H7 (cell line): ENCODE results near the gene RABGAP1L. TPM values are rescaled to one million over a fixed set of nuclear protein-coding genes. Genes with fewer than 3 reads are reported as not detected.
"Not testable (repeated sequence)": the region's sequence is repeated elsewhere in the genome, so short reads cannot be mapped to it uniquely, and the experiment has no call there.

Source experiments
- DNase-seq: peaks from one replicate; pipeline ENCODE4 v3.0.0; 2012
- H3K27me3 ChIP-seq: 2 replicates; pipeline ENCODE4 v1.6.0; 2011; ENCODE audit warnings: mild to moderate bottlenecking, low read length; ENCODE audit not compliant: control insufficient read depth, insufficient read depth
- H3K36me3 ChIP-seq: replicated peaks from 2 replicates; pipeline ENCODE4 v1.5.1; 2011; ENCODE audit warnings: low read length; ENCODE audit not compliant: control insufficient read depth, insufficient read depth
- H3K4me3 ChIP-seq: 2 replicates; pipeline ENCODE4 v1.5.1; 2011; ENCODE audit warnings: low read depth, mild to moderate bottlenecking, control low read depth, low read length, moderate library complexity; ENCODE audit not compliant: insufficient read depth
- total RNA-seq: library from RNA; depleted of rRNA; stranded (reverse); fragments of >200 nt; shearing (Covaris generic); gene quantifications from 2 replicates; pipeline ENCODE4 v1.2.3, GENCODE V29; 2014

The RABGAP1L gene
- total RNA-seq, 1 experiment from 2014 or later, result 31.9 TPM

DNA sequence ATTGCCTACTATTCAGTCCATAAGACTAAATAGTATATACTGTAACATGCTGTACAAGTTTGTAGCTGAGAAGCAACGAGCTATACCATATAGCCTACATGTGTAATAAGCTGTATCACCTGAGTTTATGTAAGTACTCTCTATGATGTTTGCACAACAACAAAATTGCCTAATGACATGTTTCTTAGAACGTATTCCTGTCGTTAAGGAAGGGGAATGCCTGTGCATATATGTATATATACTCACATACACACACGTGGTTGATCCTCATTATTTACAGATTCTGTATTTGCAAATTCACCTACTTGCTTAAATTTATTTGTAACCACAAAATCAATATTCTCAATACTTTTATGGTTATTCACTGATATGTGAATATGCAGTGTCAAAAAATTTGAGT lies 504.0 kb downstream of the RABGAP1L start:
- no peak for DNase-seq
- Histone ChIP-seq H3K27me3 (no peaks in the 10 kb centered on the region), H3K4me3 (no peak overlapping the region), H3K36me3 (no peaks in the 10 kb centered on the region)

DNA sequence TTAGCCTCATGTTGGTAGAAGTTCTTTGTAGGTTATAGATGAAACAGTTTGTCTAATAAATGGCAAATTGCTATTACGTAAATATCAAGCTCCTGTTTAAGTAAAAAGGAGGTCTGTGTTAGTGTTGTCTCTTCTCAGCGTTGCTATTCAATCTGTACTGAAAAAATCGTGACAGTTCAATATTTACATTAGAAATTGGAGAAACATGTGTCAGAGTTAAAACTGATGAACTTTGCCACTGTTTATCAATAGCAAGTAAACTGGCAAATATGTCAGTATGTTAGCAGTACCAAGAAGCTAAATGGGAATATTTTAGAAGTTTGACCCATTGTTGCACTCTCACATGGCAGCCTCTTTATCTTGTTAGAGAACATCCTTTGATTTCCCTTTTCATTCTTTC lies 506.9 kb downstream of the RABGAP1L start:
- no peak for DNase-seq
- H3K36me3 ChIP-seq, result no peaks in the 10 kb centered on the region
- H3K4me3 ChIP-seq, result no peak overlapping the region
- no peaks in the 10 kb centered on the region for H3K27me3 ChIP-seq

- no peaks in the 10 kb centered on the region for H3K36me3 ChIP-seq
- DNase-seq, result no peak
- no peaks in the 10 kb centered on the region for H3K27me3 ChIP-seq
These were observed 512.5 kb downstream of the RABGAP1L start for GRCh38 chr1:174671826-174672225.

GRCh38 chr1:174676856-174677255 lies 517.5 kb downstream of the RABGAP1L start:
- H3K36me3 ChIP-seq, result no peaks in the 10 kb centered on the region
- no peaks in the 10 kb centered on the region for H3K27me3 ChIP-seq
- no peak overlapping the region for H3K4me3 ChIP-seq
- no peak for DNase-seq

More at GRCh38 chr1:174671826-174672225, 512.5 kb downstream of the RABGAP1L start:
- H3K4me3 ChIP-seq, result no peak overlapping the region

- Histone ChIP-seq H3K36me3 (no peaks in the 10 kb centered on the region), H3K4me3 (no peak overlapping the region), H3K27me3 (no peaks in the 10 kb centered on the region)
- DNase-seq, result no peak
These were observed 519.3 kb downstream of the RABGAP1L start for GRCh38 chr1:174678657-174679056.

DNA sequence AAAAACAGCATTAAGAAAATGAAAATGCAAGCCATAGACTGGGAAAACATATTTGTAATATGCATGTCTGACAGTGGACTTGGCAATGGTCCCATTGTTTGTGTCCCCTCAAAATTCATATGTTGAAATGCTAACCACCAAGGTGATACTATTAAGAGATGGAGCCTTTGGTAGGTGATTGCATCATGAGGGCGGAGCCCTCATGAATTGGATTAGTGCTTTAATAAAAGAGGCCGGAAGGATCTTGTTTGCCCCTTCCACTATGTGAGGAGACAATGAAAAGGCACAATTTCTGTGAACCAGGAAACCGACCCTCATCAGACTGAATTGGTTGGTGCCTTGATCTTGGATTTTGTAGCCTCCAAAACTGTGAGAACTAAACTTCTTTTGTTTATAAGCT lies 520.8 kb downstream of the RABGAP1L start:
- no peaks in the 10 kb centered on the region for H3K36me3 ChIP-seq
- no peaks in the 10 kb centered on the region for H3K27me3 ChIP-seq
- no peak for DNase-seq
- H3K4me3 ChIP-seq, result no peak overlapping the region

- Histone ChIP-seq H3K27me3 (no peaks in the 10 kb centered on the region), H3K36me3 (no peaks in the 10 kb centered on the region), H3K4me3 (no peak overlapping the region)
- DNase-seq, result no peak
These were observed 523.2 kb downstream of the RABGAP1L start for GRCh38 chr1:174682419-174683008.

DNA sequence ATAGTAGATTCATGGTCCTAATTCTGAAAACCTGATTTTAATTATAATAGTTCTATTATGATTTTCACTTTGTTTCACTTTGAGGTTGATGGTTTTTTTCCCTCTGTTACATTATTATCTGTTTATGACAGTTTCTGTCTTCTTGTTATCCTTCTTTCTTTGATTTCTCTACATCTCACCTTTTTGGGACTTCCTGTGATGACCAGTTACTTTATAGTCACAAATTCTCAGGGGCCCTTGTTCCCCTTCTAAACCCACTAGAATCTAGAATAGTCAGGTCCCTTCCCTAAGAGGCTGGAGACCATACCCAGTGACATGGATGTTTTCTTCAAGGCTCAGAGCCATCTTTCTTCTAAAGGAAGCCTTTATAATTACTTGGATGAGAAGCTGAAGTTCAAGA lies 526.9 kb downstream of the RABGAP1L start:
- Histone ChIP-seq H3K27me3 (no peaks in the 10 kb centered on the region), H3K36me3 (no peaks in the 10 kb centered on the region), H3K4me3 (no peak overlapping the region)
- DNase-seq, result no peak

- DNase-seq, result no peak
- H3K27me3 ChIP-seq, result no peaks in the 10 kb centered on the region
- H3K4me3 ChIP-seq, result no peak overlapping the region
- H3K36me3 ChIP-seq, result no peaks in the 10 kb centered on the region
These were observed 530.2 kb downstream of the RABGAP1L start for GRCh38 chr1:174689524-174689923.

DNA sequence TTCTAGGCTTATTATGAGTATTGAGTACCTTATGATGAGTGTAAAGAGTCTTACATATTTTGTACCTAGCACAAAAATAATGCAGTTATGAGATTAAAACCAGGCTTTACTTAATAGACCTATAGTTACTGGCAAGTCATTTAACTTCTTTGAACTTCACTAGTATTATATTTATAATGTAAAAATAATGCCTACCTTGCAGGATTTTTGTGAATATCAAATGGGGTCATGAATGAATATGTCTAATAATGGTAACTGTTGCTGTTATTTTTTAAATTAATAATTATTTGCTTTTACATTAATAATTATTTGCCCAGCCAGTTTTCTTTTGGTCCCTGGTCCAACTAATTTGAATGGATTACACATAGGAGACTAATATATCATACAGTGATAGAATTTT lies 530.9 kb downstream of the RABGAP1L start:
- DNase-seq, result no peak
- H3K27me3 ChIP-seq, result no peaks in the 10 kb centered on the region
- H3K36me3 ChIP-seq, result no peaks in the 10 kb centered on the region
- H3K4me3 ChIP-seq, result no peak overlapping the region

- peak; percentile 13 for DNase-seq
- Histone ChIP-seq H3K36me3 (no peaks in the 10 kb centered on the region), H3K27me3 (no peaks in the 10 kb centered on the region), H3K4me3 (no peak overlapping the region)
These were observed 533.0 kb downstream of the RABGAP1L start for GRCh38 chr1:174692313-174692712.

DNA sequence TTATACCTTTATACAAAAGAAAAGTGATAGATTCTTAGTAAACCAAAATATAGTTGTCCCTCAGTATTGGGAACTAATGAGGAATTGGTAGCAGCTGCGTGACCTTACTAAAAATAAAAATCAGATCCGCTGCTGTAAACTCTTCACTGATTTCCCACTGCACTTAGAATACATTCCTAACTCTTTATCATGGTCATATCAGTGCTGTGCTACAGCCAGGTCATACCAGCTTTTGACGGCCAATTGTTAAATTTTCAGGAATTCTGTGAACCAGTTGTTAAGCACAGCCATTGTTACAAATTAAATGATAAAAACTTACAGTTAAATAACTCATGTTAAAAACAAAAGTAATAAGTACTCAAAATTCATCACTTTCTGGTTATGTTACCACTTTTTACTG lies 533.8 kb downstream of the RABGAP1L start:
- H3K36me3 ChIP-seq, result no peaks in the 10 kb centered on the region
- no peaks in the 10 kb centered on the region for H3K27me3 ChIP-seq
- H3K4me3 ChIP-seq, result no peak overlapping the region
- DNase-seq, result no peak

- DNase-seq, result not testable (repeated sequence)
These were observed 534.2 kb downstream of the RABGAP1L start for GRCh38 chr1:174693539-174693938.

DNA sequence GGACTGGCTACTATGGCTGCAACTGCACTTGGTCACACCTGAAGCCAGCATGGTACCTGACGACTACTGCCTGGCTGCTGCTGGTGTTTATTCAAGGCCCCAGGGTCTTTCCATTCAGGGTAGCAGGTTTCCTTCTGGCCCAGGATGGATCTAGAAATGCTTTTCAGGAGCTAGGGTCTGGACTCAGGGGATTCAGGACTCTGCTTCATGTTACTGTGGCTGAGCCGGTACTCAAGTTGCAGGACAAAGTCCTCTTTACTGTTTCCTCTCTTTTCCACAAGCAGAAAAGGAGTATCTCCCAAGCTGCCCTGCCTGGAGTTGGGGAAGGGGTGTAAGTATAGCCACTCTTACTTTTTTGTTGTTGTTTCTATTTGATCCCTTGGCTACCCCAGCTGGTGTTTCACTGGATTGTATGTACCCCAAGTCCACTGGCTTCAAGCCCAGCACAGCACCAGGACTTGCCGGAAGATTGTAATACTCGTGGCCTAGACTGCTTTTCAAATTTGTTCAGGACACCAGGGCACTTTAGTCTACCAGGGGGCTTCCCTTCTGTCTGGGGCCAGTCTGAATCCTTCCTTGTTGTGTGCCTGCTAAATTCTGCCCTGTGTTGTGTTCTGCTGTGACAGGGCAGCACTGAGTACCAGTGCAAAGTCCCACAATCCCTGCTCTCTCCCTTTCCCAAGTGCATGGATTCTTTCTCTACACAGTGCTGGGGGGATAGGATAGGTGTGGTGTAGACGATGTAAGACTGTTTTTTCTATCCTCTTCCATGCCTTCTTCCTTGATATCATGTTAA lies 536.9 kb downstream of the RABGAP1L start:
- H3K27me3 ChIP-seq, result no peaks in the 10 kb centered on the region
- H3K4me3 ChIP-seq, result no peak overlapping the region
- no peaks in the 10 kb centered on the region for H3K36me3 ChIP-seq
- no peak for DNase-seq

More at GRCh38 chr1:174693539-174693938, 534.2 kb downstream of the RABGAP1L start:
- H3K27me3 ChIP-seq, H3K36me3 ChIP-seq, H3K4me3 ChIP-seq: not testable (repeated sequence)

DNA sequence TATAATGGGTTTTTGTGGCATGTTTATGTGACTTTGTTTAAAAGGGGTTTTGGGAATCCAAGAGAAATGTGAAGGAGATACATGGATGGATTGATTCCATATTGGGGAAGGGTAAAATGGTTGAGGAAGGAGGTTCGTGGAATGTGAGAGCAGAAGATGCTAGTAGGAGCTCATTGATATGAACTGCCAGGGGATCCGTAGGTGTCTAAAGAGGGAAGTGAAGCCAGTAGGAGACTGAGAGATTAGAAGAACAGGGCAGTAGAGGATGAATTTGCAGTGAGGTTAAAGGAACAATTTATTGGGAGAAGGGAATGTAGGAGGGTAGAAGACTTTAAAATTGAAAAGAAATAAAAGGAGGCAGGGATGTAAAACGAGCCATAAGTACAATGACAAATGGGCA lies 541.0 kb downstream of the RABGAP1L start:
- Histone ChIP-seq H3K36me3 (no peaks in the 10 kb centered on the region), H3K4me3 (no peak overlapping the region), H3K27me3 (no peaks in the 10 kb centered on the region)
- peak; percentile 8 for DNase-seq
